Natural killer cell treated with Interleukin-12 subunit alpha and Interleukin-12 subunit beta and Interleukin-15 and Interleukin-18, amount 100 ng/mL, for 72 hours (primary cell): ENCODE results near the gene HEPHL1. TPM values are rescaled to one million over a fixed set of nuclear protein-coding genes. Genes with fewer than 3 reads are reported as not detected.
"Not testable (repeated sequence)": the region's sequence is repeated elsewhere in the genome, so short reads cannot be mapped to it uniquely, and the experiment has no call there.

ENCODE experiments used
- ATAC-seq, 2 donors: fragments of 150-1000 bp; cut with Tn5 transposase in 1 of 2; sonication (Bioruptor Pico), chemical (Tn5 transposase) in 1 of 2; 2 replicates each; pipeline ENCODE4 v1.10.0; 2021
- DNase-seq: peaks from one replicate; pipeline ENCODE4 v3.0.0; 2022; ENCODE audit warnings: low spot score
- H3K27ac Mint-ChIP-seq, 2 donors: 1 replicate in 1 of 2; 2 replicates in 1 of 2; pipeline ENCODE4 v1.8.0; 2022; ENCODE audit warnings: mixed read lengths in 2 of 2, mild to moderate bottlenecking in 1 of 2, moderate library complexity in 1 of 2
- H3K27me3 Mint-ChIP-seq, 2 donors: 1 replicate in 1 of 2; 2 replicates in 1 of 2; pipeline ENCODE4 v1.8.0; 2022; ENCODE audit warnings: mixed read lengths in 2 of 2
- H3K36me3 Mint-ChIP-seq: one replicate; pipeline ENCODE4 v1.8.0; 2022; ENCODE audit warnings: mixed read lengths
- H3K4me1 Mint-ChIP-seq, 2 donors: 1 replicate in 1 of 2; 2 replicates in 1 of 2; pipeline ENCODE4 v1.8.0; 2022; ENCODE audit warnings: low read depth in 2 of 2, mixed read lengths in 2 of 2, mild to moderate bottlenecking in 1 of 2
- H3K4me3 Mint-ChIP-seq: one replicate; pipeline ENCODE4 v1.8.0; 2022; ENCODE audit warnings: mixed read lengths
- H3K9me3 Mint-ChIP-seq: 2 replicates; pipeline ENCODE4 v1.8.0; 2022; ENCODE audit warnings: mixed read lengths
- total RNA-seq, 2 donors: library from RNA; stranded (reverse); gene quantifications; one replicate each; pipeline ENCODE4 v1.2.3, GENCODE V29; 2022

Gene HEPHL1
- total RNA-seq, 2 donors from 2014 or later = not detected

DNA sequence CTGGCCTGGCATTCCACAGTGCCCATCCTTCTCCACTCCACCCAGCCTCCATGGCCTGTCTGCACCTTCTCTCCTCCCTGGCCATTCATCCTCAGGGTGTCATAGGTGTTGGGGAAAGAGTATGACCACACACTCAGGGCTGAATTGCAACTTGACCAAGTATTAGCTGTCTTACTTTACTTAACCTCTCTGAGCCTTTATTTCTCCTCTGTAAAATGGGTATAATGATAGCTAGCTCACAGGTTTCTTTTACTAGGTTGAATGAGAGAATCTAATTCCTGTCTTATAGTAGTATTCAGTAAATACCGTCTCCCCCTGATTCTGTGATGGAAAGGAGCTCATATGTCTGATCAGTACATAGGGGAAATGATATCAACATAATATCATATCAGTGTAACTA lies 123.5 kb downstream of the HEPHL1 start:
- DNase-seq = no peak
- Mint-ChIP-seq H3K36me3 (no peaks in the 10 kb centered on the region), H3K27me3 (no peaks in the 10 kb centered on the region), H3K4me1 (peaks cover 72% of the 10 kb centered on the region in 2 donors), H3K27ac (peak overlapping the region in 1 of 2 donors; percentile 54), H3K9me3 (no peaks in the 10 kb centered on the region), H3K4me3 (no peak overlapping the region)
- ATAC-seq = no peak

DNA sequence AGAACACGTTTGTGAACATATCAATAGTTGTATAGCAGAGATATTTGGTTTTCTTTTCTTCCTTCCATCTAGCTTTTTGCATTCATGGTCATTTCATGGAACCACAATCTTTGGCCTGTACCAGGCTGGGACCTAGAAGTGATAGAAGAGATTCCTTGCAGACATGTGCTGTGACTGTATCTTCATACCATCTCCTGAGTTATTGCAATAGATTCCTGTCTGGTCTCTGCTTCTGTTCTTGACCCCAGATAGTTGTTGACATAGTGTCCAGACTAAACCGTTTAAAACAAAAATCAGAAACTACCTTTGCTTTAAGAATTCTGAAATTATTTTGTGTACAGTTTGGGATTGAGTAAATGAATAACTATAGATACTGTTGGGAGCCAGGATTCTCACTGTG lies 124.3 kb downstream of the HEPHL1 start:
- no peak overlapping the region for H3K27ac Mint-ChIP-seq
- no peaks in the 10 kb centered on the region for H3K9me3 Mint-ChIP-seq
- no peaks in the 10 kb centered on the region for H3K27me3 Mint-ChIP-seq
- no peak overlapping the region for H3K4me3 Mint-ChIP-seq
- ATAC-seq (no peak), DNase-seq (no peak)
- peaks cover 73 to 74% of the 10 kb centered on the region in 2 donors for H3K4me1 Mint-ChIP-seq
- H3K36me3 Mint-ChIP-seq = no peaks in the 10 kb centered on the region

DNA sequence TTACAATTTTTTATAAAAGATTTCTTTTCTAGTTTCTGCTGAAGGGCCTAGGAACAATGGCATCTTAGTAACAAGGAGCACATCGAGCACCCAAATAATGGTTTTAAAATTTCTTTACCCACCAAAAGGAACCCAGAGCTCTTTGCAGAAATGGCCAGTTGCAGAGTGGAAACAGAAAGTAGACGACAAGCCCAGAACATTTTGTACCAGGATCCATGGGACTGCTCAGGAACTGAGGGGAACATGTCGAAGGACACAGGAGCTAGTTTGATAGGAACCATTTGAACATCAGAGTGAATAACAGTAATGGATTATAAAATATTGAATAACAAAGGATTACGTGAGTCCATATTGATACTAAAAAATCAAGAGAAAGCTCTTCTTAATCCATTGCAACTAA lies 124.8 kb downstream of the HEPHL1 start:
- Mint-ChIP-seq H3K27ac (no peak overlapping the region), H3K4me1 (peaks cover 76 to 77% of the 10 kb centered on the region in 2 donors), H3K4me3 (no peak overlapping the region)

DNA sequence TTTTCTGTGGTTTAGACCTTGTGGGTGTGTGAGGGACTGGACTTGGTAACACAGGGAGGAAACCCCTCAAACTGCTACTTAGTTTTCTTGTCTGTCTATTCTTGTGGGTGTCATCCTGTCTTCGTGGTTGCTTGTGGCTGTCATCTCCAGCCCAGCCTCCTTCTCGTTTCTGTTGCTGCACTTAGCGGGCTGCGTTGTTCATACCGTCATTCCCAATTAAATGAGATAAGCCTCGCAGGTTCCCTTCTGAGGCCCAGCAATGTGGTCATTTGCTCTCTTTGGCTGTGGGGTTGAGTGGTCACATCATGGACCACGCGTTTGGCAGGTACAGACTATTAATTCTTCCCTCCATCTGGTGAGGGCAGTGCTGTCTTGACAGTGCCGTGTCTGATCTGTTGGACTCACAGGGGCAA lies 126.3 kb downstream of the HEPHL1 start:
- Mint-ChIP-seq H3K27ac (peak overlapping the region in 1 of 2 donors; percentile 71), H3K36me3 (no peaks in the 10 kb centered on the region), H3K4me3 (peak overlapping the region; percentile 76), H3K27me3 (no peaks in the 10 kb centered on the region), H3K9me3 (no peaks in the 10 kb centered on the region), H3K4me1 (peaks cover 83 to 86% of the 10 kb centered on the region in 2 donors)
- DNase-seq (no peak), ATAC-seq (peak; percentile 86 to 87)

More for the DNA sequence above, 124.8 kb downstream of the HEPHL1 start:
- no peaks in the 10 kb centered on the region for H3K27me3 Mint-ChIP-seq
- no peaks in the 10 kb centered on the region for H3K36me3 Mint-ChIP-seq
- no peak for ATAC-seq
- no peaks in the 10 kb centered on the region for H3K9me3 Mint-ChIP-seq
- DNase-seq = no peak

DNA sequence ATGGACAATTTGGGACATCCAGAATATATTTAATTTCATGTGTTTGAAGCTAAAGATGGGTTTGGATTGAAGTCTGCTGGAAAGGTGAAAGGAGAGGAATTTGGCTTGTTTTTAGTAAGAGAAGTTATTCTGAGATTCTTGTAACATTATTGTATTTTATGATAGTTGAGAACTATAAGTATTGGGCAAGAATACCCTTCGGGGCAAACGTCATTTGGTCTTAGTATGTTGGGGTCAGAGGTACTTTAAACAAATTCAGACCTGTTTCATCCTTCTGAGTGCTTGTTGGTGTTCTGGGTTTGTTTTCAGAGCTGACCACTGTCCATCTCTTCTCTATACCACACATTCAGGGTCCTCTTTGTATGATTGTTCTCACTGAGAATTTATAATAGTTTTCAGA lies 127.0 kb downstream of the HEPHL1 start:
- Mint-ChIP-seq H3K4me3 (peak overlapping the region; percentile 76), H3K36me3 (no peaks in the 10 kb centered on the region), H3K9me3 (no peaks in the 10 kb centered on the region), H3K27me3 (no peaks in the 10 kb centered on the region), H3K4me1 (peaks cover 83 to 87% of the 10 kb centered on the region in 2 donors), H3K27ac (peak overlapping the region in 1 of 2 donors; percentile 71)
- ATAC-seq (no peak), DNase-seq (no peak)

DNA sequence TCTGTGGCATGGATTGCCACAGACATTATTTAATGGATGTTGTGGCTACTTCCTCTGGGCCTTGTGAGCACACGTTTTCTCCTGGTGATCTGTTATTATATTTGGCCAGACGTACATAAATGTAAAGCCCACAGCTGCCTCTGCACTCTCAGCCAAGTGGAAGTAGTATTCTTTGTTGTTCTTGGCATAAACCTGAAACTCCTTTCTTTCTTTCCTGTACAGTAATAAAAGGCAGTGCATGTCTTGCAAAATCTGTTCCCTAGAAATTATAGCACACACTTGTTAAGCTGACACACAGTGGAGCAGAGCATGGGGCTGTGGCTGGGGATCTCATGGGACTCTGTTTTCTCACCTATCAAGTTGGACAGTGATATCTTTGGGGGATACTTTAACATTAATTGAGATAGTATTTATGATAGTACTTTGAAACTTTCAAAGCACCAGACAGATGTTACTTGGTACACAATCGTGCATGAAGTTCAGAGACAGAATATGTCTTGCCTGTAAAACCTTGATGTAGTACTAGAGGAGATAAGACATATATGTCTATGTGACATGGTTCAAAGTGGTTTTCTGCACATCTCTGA lies 128.4 kb downstream of the HEPHL1 start:
- H3K9me3 Mint-ChIP-seq = no peaks in the 10 kb centered on the region
- H3K27me3 Mint-ChIP-seq = no peaks in the 10 kb centered on the region
- H3K4me3 Mint-ChIP-seq = no peak overlapping the region
- H3K4me1 Mint-ChIP-seq = peaks cover 77 to 83% of the 10 kb centered on the region in 2 donors
- ATAC-seq = no peak
- peak overlapping the region in 1 of 2 donors; percentile 71 for H3K27ac Mint-ChIP-seq
- H3K36me3 Mint-ChIP-seq = no peaks in the 10 kb centered on the region
- DNase-seq = no peak

DNA sequence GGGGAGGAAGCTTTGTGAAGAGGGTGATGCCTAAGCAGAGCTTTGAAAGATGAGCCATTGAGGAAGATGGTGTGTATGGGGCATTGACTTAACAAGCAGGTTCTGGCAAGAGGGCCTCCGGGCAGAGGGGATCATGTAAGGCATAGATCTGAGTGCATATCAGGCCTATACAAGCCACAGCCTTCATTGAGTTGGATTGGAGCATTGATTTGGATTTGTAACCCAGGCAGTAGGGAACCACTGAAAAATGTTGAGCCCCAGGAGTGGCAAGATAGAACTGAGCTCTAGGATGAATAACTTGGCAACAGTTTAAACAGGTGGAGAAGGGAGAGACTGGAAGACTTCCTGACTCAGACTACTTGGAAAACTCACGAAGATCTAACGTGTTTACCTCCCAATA lies 128.9 kb downstream of the HEPHL1 start:
- H3K4me3 Mint-ChIP-seq = no peak overlapping the region
- H3K27me3 Mint-ChIP-seq = no peaks in the 10 kb centered on the region
- H3K9me3 Mint-ChIP-seq = no peaks in the 10 kb centered on the region
- ATAC-seq (no peak), DNase-seq (no peak)
- peaks cover 72 to 77% of the 10 kb centered on the region in 2 donors for H3K4me1 Mint-ChIP-seq
- H3K27ac Mint-ChIP-seq = peak overlapping the region in 1 of 2 donors; percentile 71
- H3K36me3 Mint-ChIP-seq = no peaks in the 10 kb centered on the region

DNA sequence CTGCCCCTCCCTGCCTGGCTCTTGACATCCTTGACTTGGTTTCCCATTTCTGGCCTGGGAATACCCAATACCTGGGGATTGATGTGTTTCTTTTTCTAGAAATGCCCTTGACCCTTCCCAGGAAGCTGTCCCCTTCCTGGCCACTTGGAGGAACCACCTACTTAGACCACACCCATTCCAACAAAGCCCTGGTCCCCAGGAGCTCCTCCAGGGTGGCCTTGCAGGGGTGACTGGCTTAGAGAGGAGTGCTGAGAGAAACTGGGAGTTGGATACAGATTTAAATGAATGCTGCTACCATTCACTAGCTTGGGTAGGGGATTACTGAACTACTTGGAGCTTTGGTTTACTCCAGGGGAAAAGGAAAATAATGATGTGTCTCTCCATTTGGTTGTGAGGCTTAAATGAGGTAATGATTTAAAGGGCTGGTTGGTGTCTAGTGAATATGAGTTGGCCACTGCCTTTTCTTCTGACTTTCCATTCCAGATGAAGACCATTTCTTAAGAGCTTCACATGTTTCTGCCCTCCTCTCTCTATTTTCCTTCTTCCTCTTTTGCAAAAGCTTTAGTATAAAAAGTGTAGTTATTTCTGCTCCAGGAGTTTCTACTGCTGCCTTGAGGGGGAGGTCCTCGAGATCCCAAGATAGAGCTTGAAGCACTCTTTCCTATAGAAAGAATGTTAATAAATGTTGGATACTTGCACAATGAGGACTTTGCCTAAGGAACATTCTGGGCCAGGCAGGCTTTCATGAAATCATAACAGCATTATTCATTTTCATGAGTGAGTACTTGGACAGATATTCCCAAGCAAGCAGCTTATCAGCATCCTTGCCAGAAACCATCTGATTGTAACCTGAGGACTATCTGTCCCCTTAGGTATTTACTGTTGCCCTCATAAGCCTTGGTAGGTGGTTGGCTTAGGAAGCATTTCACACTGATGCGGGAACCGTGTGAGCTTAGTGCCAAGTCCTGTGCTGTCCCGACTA lies 129.8 kb downstream of the HEPHL1 start:
- no peaks in the 10 kb centered on the region for H3K36me3 Mint-ChIP-seq
- no peaks in the 10 kb centered on the region for H3K9me3 Mint-ChIP-seq
- H3K4me3 Mint-ChIP-seq = no peak overlapping the region
- no peak for ATAC-seq
- peaks cover 64 to 68% of the 10 kb centered on the region in 2 donors for H3K4me1 Mint-ChIP-seq
- H3K27me3 Mint-ChIP-seq = no peaks in the 10 kb centered on the region
- no peak overlapping the region for H3K27ac Mint-ChIP-seq
- no peak for DNase-seq

DNA sequence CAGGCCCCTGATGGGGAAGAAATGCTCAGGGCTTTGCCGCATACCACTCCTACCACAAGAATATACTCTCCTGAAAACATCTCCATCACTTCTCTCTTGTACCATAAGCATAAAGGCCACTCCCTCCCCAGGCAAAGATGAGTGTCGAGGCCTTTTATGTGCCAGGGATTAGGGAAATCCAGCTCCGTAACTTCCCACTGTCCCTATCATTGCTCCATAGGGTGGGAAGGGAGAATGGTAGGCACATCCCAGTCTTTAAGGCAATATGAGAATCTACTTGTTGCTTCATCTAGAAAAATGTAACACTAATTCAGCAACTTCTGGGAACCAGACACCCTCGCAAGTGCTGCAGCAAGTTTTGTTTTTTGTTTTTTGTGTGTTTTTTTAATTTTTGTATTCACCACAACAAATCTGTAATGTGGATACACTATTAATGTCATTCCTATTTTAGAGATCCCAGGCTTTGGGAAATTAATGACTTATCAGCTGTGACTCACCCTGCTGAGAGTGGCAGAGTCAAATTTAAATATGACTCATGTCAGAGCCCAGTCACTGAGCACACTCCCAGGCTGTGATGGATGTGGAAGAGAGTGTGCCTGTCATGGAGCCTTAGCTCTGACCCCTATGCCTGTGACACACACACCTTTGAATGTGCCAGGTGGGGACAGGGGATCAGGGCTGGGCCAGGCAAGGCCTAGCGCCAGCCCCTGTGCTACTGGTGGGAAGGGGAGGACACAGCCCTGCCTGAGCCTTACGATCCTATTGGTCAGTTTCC lies 130.9 kb downstream of the HEPHL1 start:
- H3K4me3 Mint-ChIP-seq = no peak overlapping the region
- no peaks in the 10 kb centered on the region for H3K36me3 Mint-ChIP-seq
- ATAC-seq (peak; percentile 73 to 75), DNase-seq (no peak)
- H3K9me3 Mint-ChIP-seq = no peaks in the 10 kb centered on the region
- H3K27ac Mint-ChIP-seq = peak overlapping the region in 1 of 2 donors; percentile 71
- no peaks in the 10 kb centered on the region for H3K27me3 Mint-ChIP-seq
- peaks cover 54 to 61% of the 10 kb centered on the region in 2 donors for H3K4me1 Mint-ChIP-seq

DNA sequence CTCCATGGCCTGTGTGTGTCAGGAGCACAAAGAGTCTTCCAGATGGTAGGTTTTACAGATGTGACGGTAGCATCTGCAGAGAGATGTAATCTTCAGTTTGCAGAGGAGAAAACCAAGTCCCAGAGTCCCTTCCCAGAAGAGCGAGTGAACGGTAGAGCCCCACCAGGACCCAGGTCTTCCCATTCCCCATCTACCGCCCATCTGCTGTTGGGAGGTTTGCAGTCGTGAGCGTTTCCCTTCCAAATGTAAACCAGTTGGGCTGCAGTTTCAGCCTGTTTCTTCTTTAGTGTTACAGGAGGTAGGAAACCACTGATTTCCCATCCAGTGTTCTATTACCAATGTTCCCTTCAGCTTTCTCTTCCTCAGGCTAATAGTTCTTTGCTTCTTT lies 131.5 kb downstream of the HEPHL1 start:
- Mint-ChIP-seq H3K4me3 (no peak overlapping the region), H3K4me1 (peaks cover 49 to 56% of the 10 kb centered on the region in 2 donors), H3K27ac (peak overlapping the region in 1 of 2 donors; percentile 71), H3K36me3 (no peaks in the 10 kb centered on the region), H3K27me3 (no peaks in the 10 kb centered on the region), H3K9me3 (no peaks in the 10 kb centered on the region)
- ATAC-seq = no peak
- DNase-seq = no peak

DNA sequence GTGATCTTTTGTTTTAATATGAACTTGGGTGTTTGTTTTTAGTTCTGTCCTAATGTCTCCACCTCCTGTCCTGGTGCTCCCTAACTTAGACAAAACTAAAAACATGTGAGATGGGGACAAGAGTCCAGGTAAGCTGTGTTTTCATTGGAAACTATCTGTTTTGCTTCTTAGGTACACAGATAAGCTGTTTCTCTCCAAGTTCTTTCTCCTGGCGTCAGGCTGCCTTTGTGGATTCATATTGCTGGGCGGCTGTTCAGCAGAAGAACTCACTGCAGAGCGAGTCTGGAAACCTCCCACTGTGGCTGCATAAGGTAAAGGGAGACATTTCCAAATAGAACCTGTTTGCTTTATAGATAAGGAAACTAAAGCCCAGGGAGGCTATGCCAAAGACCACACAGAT lies 132.2 kb downstream of the HEPHL1 start:
- no peaks in the 10 kb centered on the region for H3K36me3 Mint-ChIP-seq
- DNase-seq = no peak
- H3K27me3 Mint-ChIP-seq = no peaks in the 10 kb centered on the region
- H3K9me3 Mint-ChIP-seq = no peaks in the 10 kb centered on the region
- peak overlapping the region in 1 of 2 donors; percentile 38 for H3K27ac Mint-ChIP-seq
- peaks cover 43 to 49% of the 10 kb centered on the region in 2 donors for H3K4me1 Mint-ChIP-seq
- H3K4me3 Mint-ChIP-seq = no peak overlapping the region
- ATAC-seq = no peak

DNA sequence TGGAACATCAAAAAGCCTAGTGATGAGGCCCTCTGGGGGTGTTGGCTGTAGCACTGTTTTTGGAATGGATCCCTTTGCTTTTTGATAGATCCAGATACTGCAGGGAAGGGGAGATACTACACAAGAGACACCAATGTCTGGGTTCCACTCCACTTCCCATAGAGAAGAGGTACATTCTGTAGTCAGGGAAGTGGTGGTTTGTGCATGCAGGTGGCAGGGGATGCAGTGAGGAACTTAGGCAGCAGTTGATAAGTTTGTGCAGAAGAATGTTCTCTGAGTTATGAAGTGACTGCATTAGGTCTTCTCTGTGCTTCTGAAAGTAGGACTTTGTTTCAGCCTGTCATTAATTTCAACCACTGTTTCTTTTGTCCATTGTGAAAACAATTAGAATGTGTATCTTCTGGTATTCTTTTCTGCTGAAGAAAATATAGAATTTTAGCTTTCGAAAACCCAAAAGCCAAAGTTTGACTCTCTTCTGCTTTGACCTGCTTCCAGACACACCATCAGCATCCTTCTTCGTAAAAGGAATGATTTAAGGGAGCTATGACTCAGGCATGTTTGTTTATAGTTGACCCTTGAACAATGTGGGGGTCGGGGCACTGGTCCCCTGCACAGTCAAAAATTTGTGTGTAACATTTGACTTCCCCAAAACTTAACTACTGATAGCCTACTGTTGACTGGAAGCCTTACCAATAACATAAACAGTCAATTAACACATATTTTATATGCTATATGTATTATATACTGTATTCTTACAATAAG lies 133.1 kb downstream of the HEPHL1 start:
- H3K4me3 Mint-ChIP-seq = no peak overlapping the region
- H3K9me3 Mint-ChIP-seq = no peaks in the 10 kb centered on the region
- no peaks in the 10 kb centered on the region for H3K36me3 Mint-ChIP-seq
- no peaks in the 10 kb centered on the region for H3K27me3 Mint-ChIP-seq
- no peak for ATAC-seq
- H3K27ac Mint-ChIP-seq = no peak overlapping the region
- no peak for DNase-seq
- peaks cover 33 to 41% of the 10 kb centered on the region in 2 donors for H3K4me1 Mint-ChIP-seq

DNA sequence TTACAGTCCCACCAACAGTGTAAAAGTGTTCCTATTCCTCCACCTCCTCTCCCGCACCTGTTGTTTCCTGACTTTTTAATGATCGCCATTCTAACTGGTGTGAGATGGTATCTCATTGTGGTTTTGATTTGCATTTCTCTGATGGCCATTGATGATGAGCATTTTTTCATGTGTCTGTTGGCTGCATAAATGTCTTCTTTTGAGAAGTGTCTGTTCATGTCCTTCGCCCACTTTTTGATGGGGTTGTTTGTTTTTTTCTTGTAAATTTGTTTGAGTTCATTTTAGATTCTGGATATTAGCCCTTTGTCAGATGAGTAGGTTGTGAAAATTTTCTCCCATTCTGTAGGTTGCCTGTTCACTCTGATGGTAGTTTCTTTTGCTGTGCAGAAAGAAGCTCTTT lies 136.2 kb downstream of the HEPHL1 start:
- H3K4me1 Mint-ChIP-seq = peaks cover 35% of the 10 kb centered on the region in 2 donors
- DNase-seq, H3K27ac Mint-ChIP-seq, H3K27me3 Mint-ChIP-seq, H3K4me3 Mint-ChIP-seq, H3K36me3 Mint-ChIP-seq, H3K9me3 Mint-ChIP-seq, ATAC-seq: not testable (repeated sequence)
